Activated B cell treated with CpG ODN at 0.5 μM for 24 hours (primary cell): ENCODE results near the gene CENPX. TPM values are rescaled to one million over a fixed set of nuclear protein-coding genes. Genes with fewer than 3 reads are reported as not detected.

Experiments used
- ATAC-seq: fragments of 200-7000 bp; cut with Tn5 transposase; one replicate; pipeline ENCODE4 v1.10.0; 2021; ENCODE audit warnings: low read depth, mild to moderate bottlenecking, moderate library complexity
- CTCF ChIA-PET: fragments of 350-600 bp; sonication (Branson Sonifier 250); formaldehyde crosslinking; loops from one replicate; lab custom pipeline; 2021; ENCODE audit warnings: antibody characterized with exemption; lab: Charles Lee
- POLR2A ChIA-PET: fragments of 350-600 bp; sonication (Branson Sonifier 250); formaldehyde crosslinking; loops from one replicate; lab custom pipeline; 2021; ENCODE audit warnings: antibody characterized with exemption; lab: Charles Lee
- DNase-seq: peaks from one replicate; pipeline ENCODE4 v3.0.0; 2022
- H3K27ac Mint-ChIP-seq: one replicate; pipeline ENCODE4 v1.8.0; 2020; ENCODE audit warnings: mixed read lengths
- H3K27me3 Mint-ChIP-seq: one replicate; pipeline ENCODE4 v1.8.0; 2021; ENCODE audit warnings: mixed read lengths
- H3K36me3 Mint-ChIP-seq: one replicate; pipeline ENCODE4 v1.8.0; 2021; ENCODE audit warnings: low read depth, mixed read lengths
- H3K4me1 Mint-ChIP-seq: one replicate; pipeline ENCODE4 v1.8.0; 2021; ENCODE audit warnings: mixed read lengths
- H3K4me3 Mint-ChIP-seq: one replicate; pipeline ENCODE4 v1.8.0; 2020; ENCODE audit warnings: mild to moderate bottlenecking, mixed read lengths
- H3K9me3 Mint-ChIP-seq: one replicate; pipeline ENCODE4 v1.8.0; 2020; ENCODE audit warnings: mixed read lengths
- CTCF ChIP-seq: fragments of 200-600 bp; IDR thresholded peaks from one replicate; pipeline ENCODE4 v1.8.0; 2022; ENCODE audit warnings: antibody characterized with exemption, mild to moderate bottlenecking
- intact Hi-C: fragments of 100-400 bp; cut with micrococcal nuclease; formaldehyde crosslinking; loops from one replicate; pipeline ENCODE4 v1.15.1; 2024
- total RNA-seq: library from RNA; stranded (reverse); gene quantifications from 2 replicates; pipeline ENCODE4 v1.2.3, GENCODE V29; 2022

CENPX gene
- total RNA-seq, 1 donor from 2014 or later: 41.7 TPM

GRCh38 chr17:82058230-82058854, 35.7 kb upstream of the CENPX start:
- ATAC-seq (no peak), DNase-seq (no peak)
- ChIA-PET POLR2A (no interaction called here), CTCF (no interaction called here)
- Mint-ChIP-seq H3K9me3 (no peaks in the 10 kb centered on the region), H3K4me3 (no peak overlapping the region), H3K27ac (no peak overlapping the region), H3K27me3 (no peaks in the 10 kb centered on the region), H3K4me1 (peaks cover 2% of the 10 kb centered on the region), H3K36me3 (peaks cover 54% of the 10 kb centered on the region)
- no peak for TF ChIP-seq CTCF
- intact Hi-C loops: no loop called here

DNA sequence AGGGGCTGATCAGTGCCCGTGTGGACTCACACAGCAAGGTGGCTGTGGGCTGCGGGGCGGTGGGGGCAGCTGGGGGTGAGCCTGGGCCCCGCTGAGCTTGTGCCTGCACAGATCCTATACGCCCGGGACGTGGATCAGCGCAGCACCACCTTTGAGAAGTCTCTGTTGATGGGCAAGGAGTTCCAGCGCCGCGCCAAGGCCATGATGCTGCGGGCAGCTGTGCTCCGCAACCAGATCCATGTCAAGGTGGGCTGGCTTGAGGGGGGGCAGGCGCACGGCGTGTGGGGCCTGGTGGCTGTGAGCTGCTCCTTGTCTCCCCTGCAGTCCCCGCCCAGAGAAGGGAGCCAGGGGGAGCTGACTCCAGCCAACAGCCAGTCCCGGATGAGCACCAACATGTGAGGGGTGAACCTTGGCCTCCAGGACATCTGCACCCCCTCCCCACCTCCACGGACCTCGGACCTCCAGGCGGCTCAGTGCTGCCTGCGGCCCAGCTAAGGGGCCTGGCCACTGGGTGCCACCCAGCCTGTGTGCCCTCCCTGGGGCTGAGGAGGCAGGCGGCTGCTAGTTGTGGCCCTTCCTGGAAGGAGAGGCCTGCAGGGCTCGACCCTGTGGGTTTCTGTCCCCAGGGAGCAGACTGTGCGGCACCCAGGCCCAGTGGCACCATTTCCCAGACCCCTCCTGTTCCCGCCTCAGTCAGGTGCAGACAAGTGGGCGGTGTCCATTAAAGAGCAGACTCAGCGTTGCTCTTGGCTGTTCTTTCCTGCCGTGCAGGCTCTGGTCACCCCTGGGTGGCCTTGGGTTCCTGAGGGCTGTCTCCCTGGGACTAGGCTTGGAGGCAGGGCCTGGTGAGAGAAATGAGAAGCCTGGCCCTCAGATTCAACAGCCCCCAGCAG, 34.3 kb upstream of the CENPX start:
- ATAC-seq: no peak
- peaks cover 50% of the 10 kb centered on the region for H3K36me3 Mint-ChIP-seq
- POLR2A ChIA-PET: interaction anchor here (0.6 kb wide), 1 partner anchor 27 kb away, joined by 3 read pairs; no protein-coding TSS in a partner anchor

DNA sequence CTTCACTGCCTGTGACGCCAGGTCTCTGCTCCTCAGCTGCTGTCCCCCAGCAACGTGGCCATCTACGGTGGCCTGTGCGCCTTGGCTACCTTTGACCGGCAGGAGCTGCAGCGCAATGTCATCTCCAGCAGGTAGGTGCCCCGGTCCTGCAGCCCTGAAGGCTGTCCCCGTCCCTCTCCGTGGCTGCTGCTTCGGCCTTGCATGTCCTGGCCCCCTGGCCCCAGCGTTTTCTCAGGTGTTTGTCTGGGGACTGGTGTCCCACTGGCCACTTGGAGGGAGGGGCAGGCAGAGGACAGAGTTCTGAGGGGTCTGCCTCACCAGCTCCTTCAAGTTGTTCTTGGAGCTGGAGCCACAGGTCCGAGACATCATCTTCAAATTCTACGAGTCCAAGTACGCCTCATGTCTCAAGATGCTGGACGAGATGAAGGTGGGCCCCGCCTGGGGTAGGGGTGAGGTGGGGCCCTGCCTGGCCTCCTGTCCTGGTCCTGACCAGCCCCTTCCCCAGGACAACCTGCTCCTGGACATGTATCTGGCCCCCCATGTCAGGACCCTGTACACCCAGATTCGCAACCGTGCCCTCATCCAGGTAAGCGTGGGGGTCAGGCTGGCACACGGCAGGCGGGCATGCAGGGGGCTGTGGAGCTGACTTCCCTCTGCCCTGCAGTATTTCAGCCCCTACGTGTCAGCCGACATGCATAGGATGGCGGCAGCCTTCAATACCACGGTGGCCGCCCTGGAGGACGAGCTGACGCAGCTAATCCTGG, 33.5 kb upstream of the CENPX start:
- no peaks in the 10 kb centered on the region for H3K27me3 Mint-ChIP-seq
- CTCF ChIA-PET: no interaction called here

More for the DNA sequence above, 34.3 kb upstream of the CENPX start:
- no peak for TF ChIP-seq CTCF
- CTCF ChIA-PET: no interaction called here
- no peaks in the 10 kb centered on the region for H3K27me3 Mint-ChIP-seq
- no peak for DNase-seq
- intact Hi-C loops: no loop called here
- H3K27ac Mint-ChIP-seq: no peak overlapping the region
- H3K4me3 Mint-ChIP-seq: no peak overlapping the region
- no peaks in the 10 kb centered on the region for H3K9me3 Mint-ChIP-seq
- H3K4me1 Mint-ChIP-seq: peaks cover 9% of the 10 kb centered on the region

GRCh38 chr17:82055023-82055964, 32.6 kb upstream of the CENPX start:
- no peak for ATAC-seq
- no peak overlapping the region for H3K27ac Mint-ChIP-seq
- no peaks in the 10 kb centered on the region for H3K9me3 Mint-ChIP-seq

More for the DNA sequence above, 33.5 kb upstream of the CENPX start:
- H3K4me1 Mint-ChIP-seq: peaks cover 9% of the 10 kb centered on the region
- intact Hi-C loops: no loop called here
- DNase-seq: no peak
- peaks cover 46% of the 10 kb centered on the region for H3K36me3 Mint-ChIP-seq
- no peak overlapping the region for H3K4me3 Mint-ChIP-seq
- no peaks in the 10 kb centered on the region for H3K9me3 Mint-ChIP-seq
- POLR2A ChIA-PET: interaction anchor here (0.6 to 0.7 kb wide), 2 partner anchors 11 to 26 kb away, joined by 3 read pairs; no protein-coding TSS in a partner anchor
- ATAC-seq: no peak
- TF ChIP-seq CTCF: no peak
- H3K27ac Mint-ChIP-seq: no peak overlapping the region

More at GRCh38 chr17:82055023-82055964, 32.6 kb upstream of the CENPX start:
- Mint-ChIP-seq H3K27me3 (no peaks in the 10 kb centered on the region), H3K4me3 (no peak overlapping the region), H3K4me1 (peaks cover 15% of the 10 kb centered on the region), H3K36me3 (peaks cover 42% of the 10 kb centered on the region)
- ChIA-PET CTCF (no interaction called here), POLR2A (interaction anchor here (0.7 to 1.5 kb wide), 3 partner anchors 9 to 11 kb away, joined by 3 to 7 read pairs (median 4); partner anchors contain the start of gene DUS1L)
- no peak for DNase-seq
- no peak for TF ChIP-seq CTCF
- intact Hi-C loops: no loop called here
